Osteoblast (primary cell): ENCODE measurements around the gene CEND1. TPM values are rescaled to one million over a fixed set of nuclear protein-coding genes. Genes with fewer than 3 reads are reported as not detected.

Experiments
- DNase-seq: peaks from one replicate; pipeline ENCODE4 v3.0.0; 2011; ENCODE audit warnings: low spot score, mixed read lengths; ENCODE audit not compliant: insufficient read length; ENCODE audit errors: missing footprints
- H2AFZ ChIP-seq: 2 replicates; pipeline ENCODE4 v1.6.0; 2011; ENCODE audit warnings: mild to moderate bottlenecking, low read length
- H3K27ac ChIP-seq: 2 replicates; pipeline ENCODE4 v1.5.1; 2011; ENCODE audit warnings: mild to moderate bottlenecking, low read depth, low read length, moderate library complexity
- H3K27me3 ChIP-seq: 2 replicates; pipeline ENCODE4 v1.6.0; 2012; ENCODE audit warnings: mild to moderate bottlenecking, control low read depth, inconsistent platforms, low read length, moderate library complexity; ENCODE audit not compliant: insufficient read depth
- H3K36me3 ChIP-seq: 2 replicates; pipeline ENCODE4 v1.5.1; 2011; ENCODE audit warnings: mild to moderate bottlenecking, low read length, control low read depth, moderate library complexity; ENCODE audit not compliant: insufficient read depth
- H3K4me1 ChIP-seq: 2 replicates; pipeline ENCODE4 v1.5.1; 2011; ENCODE audit warnings: mild to moderate bottlenecking, low read length, control low read depth, moderate library complexity; ENCODE audit not compliant: insufficient read depth
- H3K4me2 ChIP-seq: 2 replicates; pipeline ENCODE4 v1.6.0; 2011; ENCODE audit warnings: mild to moderate bottlenecking, low read length; ENCODE audit not compliant: insufficient read depth
- H3K4me3 ChIP-seq: fragments of 200-600 bp; sonication (generic); 3 replicates; pipeline ENCODE4 v1.5.1; 2012; ENCODE audit warnings: mild to moderate bottlenecking, low read length, inconsistent platforms; ENCODE audit not compliant: insufficient read depth
- H3K79me2 ChIP-seq: 2 replicates; pipeline ENCODE4 v1.6.0; 2012; ENCODE audit warnings: mild to moderate bottlenecking, low read length, control low read depth, inconsistent platforms; ENCODE audit not compliant: insufficient read depth
- H3K9me3 ChIP-seq: 2 replicates; pipeline ENCODE4 v1.5.1; 2011; ENCODE audit warnings: low read depth, low read length, control low read depth
- H4K20me1 ChIP-seq: 2 replicates; pipeline ENCODE4 v1.6.0; 2012; ENCODE audit warnings: mild to moderate bottlenecking, low read length, control low read depth; ENCODE audit not compliant: insufficient read depth
- CTCF ChIP-seq: IDR thresholded peaks from 2 replicates; pipeline ENCODE4 v1.5.1; 2011; ENCODE audit warnings: mild to moderate bottlenecking, low read depth, low read length, moderate library complexity; ENCODE audit errors: extremely low read depth
- total RNA-seq: library from RNA; depleted of rRNA; stranded (reverse); fragments of >200 nt; gene quantifications from 2 replicates; pipeline ENCODE4 v1.2.3, GENCODE V29; 2012

Gene CEND1
- total RNA-seq, 1 donor, result not detected

GRCh38 chr11:834371-835316 lies 44.8 kb upstream of the CEND1 start:
- Histone ChIP-seq H2AFZ (no peak overlapping the region), H4K20me1 (peaks cover 50% of the 10 kb centered on the region), H3K4me3 (peak overlapping the region; percentile 87), H3K27me3 (no peaks in the 10 kb centered on the region), H3K27ac (peak overlapping the region; percentile 92), H3K79me2 (peaks cover 53% of the 10 kb centered on the region), H3K4me1 (peaks cover 42% of the 10 kb centered on the region), H3K9me3 (no peaks in the 10 kb centered on the region), H3K36me3 (peaks cover 34% of the 10 kb centered on the region), H3K4me2 (peak overlapping the region; percentile 92)
- TF ChIP-seq CTCF, result no peak
- peak; percentile 98 for DNase-seq

GRCh38 chr11:833849-834311 lies 44.0 kb upstream of the CEND1 start:
- Histone ChIP-seq H3K4me3 (peak overlapping the region; percentile 87), H3K27me3 (no peaks in the 10 kb centered on the region), H3K79me2 (peaks cover 45% of the 10 kb centered on the region), H3K4me1 (peaks cover 50% of the 10 kb centered on the region), H4K20me1 (peaks cover 44% of the 10 kb centered on the region), H2AFZ (no peak overlapping the region), H3K27ac (peak overlapping the region; percentile 92), H3K4me2 (peak overlapping the region; percentile 92), H3K9me3 (no peaks in the 10 kb centered on the region), H3K36me3 (peaks cover 26% of the 10 kb centered on the region)
- no peak for TF ChIP-seq CTCF
- no peak for DNase-seq

GRCh38 chr11:833114-833791 lies 43.4 kb upstream of the CEND1 start:
- H3K36me3 ChIP-seq, result peaks cover 20% of the 10 kb centered on the region
- DNase-seq, result peak; percentile 96
- TF ChIP-seq CTCF, result no peak
- peak overlapping the region; percentile 92 for H3K27ac ChIP-seq
- peak overlapping the region; percentile 87 for H3K4me3 ChIP-seq
- H3K79me2 ChIP-seq, result peaks cover 40% of the 10 kb centered on the region
- peaks cover 38% of the 10 kb centered on the region for H4K20me1 ChIP-seq
- H3K4me2 ChIP-seq, result peak overlapping the region; percentile 92
- H2AFZ ChIP-seq, result no peak overlapping the region
- H3K9me3 ChIP-seq, result no peaks in the 10 kb centered on the region
- no peaks in the 10 kb centered on the region for H3K27me3 ChIP-seq
- H3K4me1 ChIP-seq, result peaks cover 50% of the 10 kb centered on the region
